HL-60 (cell line): ENCODE data around the gene YTHDF1.

ENCODE experiments used
- DNase-seq, 2 experiments: peaks; one replicate each; pipeline ENCODE4 v3.0.0-alpha.2; 2010 to 2020; ENCODE audit warnings: low read depth in 1 of 2, low spot score in 1 of 2
- H3K27ac ChIP-seq: fragments of 250-450 bp; sonication (Bioruptor Pico); replicated peaks from 2 replicates; pipeline ENCODE4 v1.5.1; 2020; ENCODE audit warnings: mild to moderate bottlenecking, moderate library complexity
- H3K27me3 ChIP-seq: fragments of 250-450 bp; sonication (Bioruptor Pico); 2 replicates; pipeline ENCODE4 v1.5.1; 2021; ENCODE audit warnings: mild to moderate bottlenecking, moderate library complexity; ENCODE audit not compliant: insufficient read depth, poor library complexity, severe bottlenecking
- H3K4me3 ChIP-seq: replicated peaks from 2 replicates; pipeline ENCODE4 v1.5.1; 2011; ENCODE audit warnings: mild to moderate bottlenecking, control low read depth, low read length; ENCODE audit not compliant: insufficient read depth
- GABPA ChIP-seq: IDR thresholded peaks from 2 replicates; pipeline ENCODE4 v1.6.1; 2012; ENCODE audit warnings: low read depth
- POLR2AphosphoS5 ChIP-seq: IDR thresholded peaks from 2 replicates; pipeline ENCODE4 v1.6.1; 2012; ENCODE audit warnings: low read depth
- SPI1 ChIP-seq: IDR thresholded peaks from 2 replicates; pipeline ENCODE4 v1.6.1; 2012; ENCODE audit warnings: low read depth, mild to moderate bottlenecking, borderline replicate concordance
- TF ChIP-seq, protein P1 (sequence below): IDR thresholded peaks from one replicate; pipeline ENCODE4 v1.5.1; 2011; ENCODE audit warnings: low read length, control low read depth, inconsistent platforms; ENCODE audit not compliant: insufficient read depth
- TF ChIP-seq, protein P2 (sequence below): IDR thresholded peaks from 2 replicates; pipeline ENCODE4 v1.6.1; 2012; ENCODE audit warnings: low read depth; ENCODE audit not compliant: insufficient replicate concordance

The YTHDF1 gene

DNA sequence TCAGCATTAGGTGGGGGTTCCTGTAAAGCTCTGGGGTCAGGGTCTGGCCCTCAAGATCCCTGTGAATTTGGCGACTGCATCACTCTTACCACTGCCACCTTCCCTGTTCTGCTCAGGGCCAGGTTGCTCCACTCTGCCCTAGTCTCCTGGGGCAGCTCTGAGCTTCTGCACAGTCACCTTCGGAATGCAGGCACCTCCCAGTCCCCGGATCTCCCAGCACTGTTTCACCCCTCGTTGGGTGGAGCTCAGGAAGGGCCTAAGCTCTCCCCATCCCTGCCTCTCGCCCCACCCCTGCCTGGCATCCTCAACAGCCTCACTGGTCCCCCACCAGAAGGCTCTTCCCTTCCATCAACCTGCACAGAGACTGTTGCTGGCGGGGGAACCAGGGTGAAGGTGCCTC lies 46.2 kb downstream of the YTHDF1 start:
- Histone ChIP-seq H3K4me3 (no peak overlapping the region), H3K27me3 (peaks cover 26% of the 10 kb centered on the region), H3K27ac (no peak overlapping the region)
- DNase-seq = no peak
- TF ChIP-seq, protein P1, sequence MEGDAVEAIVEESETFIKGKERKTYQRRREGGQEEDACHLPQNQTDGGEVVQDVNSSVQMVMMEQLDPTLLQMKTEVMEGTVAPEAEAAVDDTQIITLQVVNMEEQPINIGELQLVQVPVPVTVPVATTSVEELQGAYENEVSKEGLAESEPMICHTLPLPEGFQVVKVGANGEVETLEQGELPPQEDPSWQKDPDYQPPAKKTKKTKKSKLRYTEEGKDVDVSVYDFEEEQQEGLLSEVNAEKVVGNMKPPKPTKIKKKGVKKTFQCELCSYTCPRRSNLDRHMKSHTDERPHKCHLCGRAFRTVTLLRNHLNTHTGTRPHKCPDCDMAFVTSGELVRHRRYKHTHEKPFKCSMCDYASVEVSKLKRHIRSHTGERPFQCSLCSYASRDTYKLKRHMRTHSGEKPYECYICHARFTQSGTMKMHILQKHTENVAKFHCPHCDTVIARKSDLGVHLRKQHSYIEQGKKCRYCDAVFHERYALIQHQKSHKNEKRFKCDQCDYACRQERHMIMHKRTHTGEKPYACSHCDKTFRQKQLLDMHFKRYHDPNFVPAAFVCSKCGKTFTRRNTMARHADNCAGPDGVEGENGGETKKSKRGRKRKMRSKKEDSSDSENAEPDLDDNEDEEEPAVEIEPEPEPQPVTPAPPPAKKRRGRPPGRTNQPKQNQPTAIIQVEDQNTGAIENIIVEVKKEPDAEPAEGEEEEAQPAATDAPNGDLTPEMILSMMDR = no peak
- TF ChIP-seq, protein P2, sequence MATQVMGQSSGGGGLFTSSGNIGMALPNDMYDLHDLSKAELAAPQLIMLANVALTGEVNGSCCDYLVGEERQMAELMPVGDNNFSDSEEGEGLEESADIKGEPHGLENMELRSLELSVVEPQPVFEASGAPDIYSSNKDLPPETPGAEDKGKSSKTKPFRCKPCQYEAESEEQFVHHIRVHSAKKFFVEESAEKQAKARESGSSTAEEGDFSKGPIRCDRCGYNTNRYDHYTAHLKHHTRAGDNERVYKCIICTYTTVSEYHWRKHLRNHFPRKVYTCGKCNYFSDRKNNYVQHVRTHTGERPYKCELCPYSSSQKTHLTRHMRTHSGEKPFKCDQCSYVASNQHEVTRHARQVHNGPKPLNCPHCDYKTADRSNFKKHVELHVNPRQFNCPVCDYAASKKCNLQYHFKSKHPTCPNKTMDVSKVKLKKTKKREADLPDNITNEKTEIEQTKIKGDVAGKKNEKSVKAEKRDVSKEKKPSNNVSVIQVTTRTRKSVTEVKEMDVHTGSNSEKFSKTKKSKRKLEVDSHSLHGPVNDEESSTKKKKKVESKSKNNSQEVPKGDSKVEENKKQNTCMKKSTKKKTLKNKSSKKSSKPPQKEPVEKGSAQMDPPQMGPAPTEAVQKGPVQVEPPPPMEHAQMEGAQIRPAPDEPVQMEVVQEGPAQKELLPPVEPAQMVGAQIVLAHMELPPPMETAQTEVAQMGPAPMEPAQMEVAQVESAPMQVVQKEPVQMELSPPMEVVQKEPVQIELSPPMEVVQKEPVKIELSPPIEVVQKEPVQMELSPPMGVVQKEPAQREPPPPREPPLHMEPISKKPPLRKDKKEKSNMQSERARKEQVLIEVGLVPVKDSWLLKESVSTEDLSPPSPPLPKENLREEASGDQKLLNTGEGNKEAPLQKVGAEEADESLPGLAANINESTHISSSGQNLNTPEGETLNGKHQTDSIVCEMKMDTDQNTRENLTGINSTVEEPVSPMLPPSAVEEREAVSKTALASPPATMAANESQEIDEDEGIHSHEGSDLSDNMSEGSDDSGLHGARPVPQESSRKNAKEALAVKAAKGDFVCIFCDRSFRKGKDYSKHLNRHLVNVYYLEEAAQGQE = no peak
- TF ChIP-seq POLR2AphosphoS5 (no peak), SPI1 (no peak), GABPA (no peak)

DNA sequence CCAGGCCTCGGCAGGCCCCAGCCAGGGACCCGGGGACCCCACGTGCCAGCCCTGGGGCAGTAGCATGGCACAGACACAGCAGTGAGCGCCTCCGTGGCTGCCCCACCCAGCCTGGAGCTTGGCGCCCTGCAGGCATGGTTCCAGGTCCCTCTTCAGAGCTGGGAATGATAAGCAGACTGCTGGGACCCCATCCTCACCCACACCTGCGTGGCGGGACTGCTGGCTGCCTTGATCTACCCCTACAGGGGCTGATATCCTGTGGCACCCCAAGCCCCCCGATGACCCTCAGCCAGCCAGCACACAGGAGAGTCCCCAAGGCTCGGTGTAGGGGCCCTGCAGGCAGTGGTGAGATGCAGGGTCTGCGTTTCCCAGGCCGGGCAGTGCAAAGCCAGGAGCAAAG lies 47.1 kb downstream of the YTHDF1 start:
- DNase-seq = no peak
- TF ChIP-seq GABPA = no peak
- TF ChIP-seq POLR2AphosphoS5 = no peak
- TF ChIP-seq, protein P2 = no peak
- TF ChIP-seq, protein P1 = no peak
- TF ChIP-seq SPI1 = no peak
- Histone ChIP-seq H3K4me3 (no peak overlapping the region), H3K27me3 (peaks cover 18% of the 10 kb centered on the region), H3K27ac (no peak overlapping the region)

DNA sequence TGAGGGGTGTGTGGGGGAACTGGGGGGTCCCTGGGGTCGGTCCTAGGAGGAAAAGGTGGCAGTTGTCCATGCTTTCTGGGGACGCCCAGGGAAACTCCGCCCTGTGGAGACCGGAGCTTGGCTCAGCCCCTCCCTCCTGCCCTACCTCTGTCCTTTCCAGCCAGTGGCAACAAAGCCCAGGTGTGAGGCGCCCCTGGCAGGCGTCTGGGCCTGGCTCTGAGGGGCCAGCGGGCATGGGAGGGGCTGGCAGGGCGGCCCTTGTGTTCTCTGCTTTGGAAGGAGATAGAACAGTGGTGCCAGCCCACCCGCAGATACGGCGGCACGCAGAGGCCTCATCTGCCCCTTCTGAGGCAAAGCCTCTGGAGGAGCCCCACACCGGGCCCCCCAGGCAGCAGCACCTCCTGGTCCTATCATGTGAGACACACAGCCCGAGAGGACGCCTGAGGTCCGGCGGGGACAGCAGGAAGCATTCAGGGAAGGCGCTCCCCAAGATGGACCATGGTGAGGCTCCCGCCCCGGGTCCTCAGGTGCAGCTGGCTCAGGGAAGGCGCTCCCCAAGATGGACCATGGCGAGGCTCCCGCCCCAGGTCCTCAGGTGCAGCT lies 47.9 kb downstream of the YTHDF1 start:
- H3K27ac ChIP-seq = no peak overlapping the region
- peaks cover 11% of the 10 kb centered on the region for H3K27me3 ChIP-seq
- TF ChIP-seq, protein P1 = no peak
- TF ChIP-seq, protein P2 = no peak
- TF ChIP-seq POLR2AphosphoS5 = no peak
- TF ChIP-seq GABPA = no peak
- no peak for TF ChIP-seq SPI1
- no peak for DNase-seq
- no peak overlapping the region for H3K4me3 ChIP-seq
